Measurements from ENCODE around the gene UBFD1.
"Not testable (repeated sequence)": the region's sequence is repeated elsewhere in the genome, so short reads cannot be mapped to it uniquely, and the experiment has no call there.

The UBFD1 gene

DNA sequence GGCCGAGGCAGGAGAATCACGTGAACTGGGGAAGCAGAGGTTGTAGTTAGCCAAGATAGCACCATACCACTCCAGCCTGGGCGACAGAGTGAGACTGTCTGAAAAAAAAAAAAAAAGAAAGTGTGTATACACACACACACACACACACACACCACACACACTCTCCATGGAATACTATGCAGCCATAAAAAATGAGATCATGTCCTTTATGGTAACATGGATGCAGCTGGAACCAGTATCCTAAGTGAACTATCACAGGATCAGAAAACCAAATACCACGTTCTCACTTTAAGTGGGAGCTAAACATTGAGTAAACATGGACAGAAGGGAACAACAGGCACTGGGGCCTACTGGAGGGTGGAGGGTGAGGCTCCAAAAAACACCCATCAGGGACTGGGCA, 21.8 kb downstream of the UBFD1 start:
- no peaks in the 10 kb centered on the region for H3K27me3 ChIP-seq (ENCODE audit: insufficient read depth, poor library complexity, severe bottlenecking)
- H3K4me3 ChIP-seq (ENCODE audit: severe bottlenecking) = no peak overlapping the region
- no peak for TF ChIP-seq CTCF (IDR thresholded peaks at IDR 0.05; ENCODE audit: poor library complexity, severe bottlenecking)
- peaks cover 51% of the 10 kb centered on the region for H3K36me3 ChIP-seq (ENCODE audit: low read depth)
- H3K4me1 ChIP-seq (ENCODE audit: insufficient read depth, poor library complexity, severe bottlenecking) = no peaks in the 10 kb centered on the region
- DNase-seq (ENCODE audit: low spot score) = no peak
- no peak overlapping the region for H3K27ac ChIP-seq (ENCODE audit: poor library complexity, severe bottlenecking)
- ATAC-seq (ENCODE audit: low read depth) = no peak
- H3K9me3 ChIP-seq (ENCODE audit: severe bottlenecking) = no peaks in the 10 kb centered on the region

- H3K4me3 ChIP-seq (ENCODE audit: severe bottlenecking) = no peak overlapping the region
- H3K9me3 ChIP-seq (ENCODE audit: severe bottlenecking) = no peaks in the 10 kb centered on the region
- no peaks in the 10 kb centered on the region for H3K27me3 ChIP-seq (ENCODE audit: insufficient read depth, poor library complexity, severe bottlenecking)
- no peak for DNase-seq (ENCODE audit: low spot score)
- no peak overlapping the region for H3K27ac ChIP-seq (ENCODE audit: poor library complexity, severe bottlenecking)
- ATAC-seq (ENCODE audit: low read depth) = no peak
- H3K4me1 ChIP-seq (ENCODE audit: insufficient read depth, poor library complexity, severe bottlenecking) = no peaks in the 10 kb centered on the region
- no peak for TF ChIP-seq CTCF (IDR thresholded peaks at IDR 0.05; ENCODE audit: poor library complexity, severe bottlenecking)
- peaks cover 58% of the 10 kb centered on the region for H3K36me3 ChIP-seq (ENCODE audit: low read depth)
Observed at GRCh38 chr16:23580391-23580790, 22.9 kb downstream of the UBFD1 start.

- ATAC-seq (ENCODE audit: low read depth) = no peak
- no peak for TF ChIP-seq CTCF (IDR thresholded peaks at IDR 0.05; ENCODE audit: poor library complexity, severe bottlenecking)
- no peaks in the 10 kb centered on the region for H3K4me1 ChIP-seq (ENCODE audit: insufficient read depth, poor library complexity, severe bottlenecking)
- H3K4me3 ChIP-seq (ENCODE audit: severe bottlenecking) = no peak overlapping the region
- no peak overlapping the region for H3K27ac ChIP-seq (ENCODE audit: poor library complexity, severe bottlenecking)
- H3K27me3 ChIP-seq (ENCODE audit: insufficient read depth, poor library complexity, severe bottlenecking) = no peaks in the 10 kb centered on the region
- peaks cover 71% of the 10 kb centered on the region for H3K36me3 ChIP-seq (ENCODE audit: low read depth)
- no peak for DNase-seq (ENCODE audit: low spot score)
- no peaks in the 10 kb centered on the region for H3K9me3 ChIP-seq (ENCODE audit: severe bottlenecking)
Observed at GRCh38 chr16:23581764-23582163, 24.2 kb downstream of the UBFD1 start.

GRCh38 chr16:23583271-23583670, 25.7 kb downstream of the UBFD1 start:
- H3K36me3 ChIP-seq (ENCODE audit: low read depth) = peaks cover 77% of the 10 kb centered on the region
- not testable (repeated sequence) for ATAC-seq (ENCODE audit: low read depth)

GRCh38 chr16:23584186-23585076, 26.9 kb downstream of the UBFD1 start:
- Histone ChIP-seq H3K27me3 (ENCODE audit: insufficient read depth, poor library complexity, severe bottlenecking) (no peaks in the 10 kb centered on the region), H3K27ac (ENCODE audit: poor library complexity, severe bottlenecking) (no peak overlapping the region), H3K9me3 (ENCODE audit: severe bottlenecking) (no peaks in the 10 kb centered on the region), H3K36me3 (ENCODE audit: low read depth) (peaks cover 78% of the 10 kb centered on the region), H3K4me3 (ENCODE audit: severe bottlenecking) (no peak overlapping the region), H3K4me1 (ENCODE audit: insufficient read depth, poor library complexity, severe bottlenecking) (no peaks in the 10 kb centered on the region)
- no peak for TF ChIP-seq CTCF (IDR thresholded peaks at IDR 0.05; ENCODE audit: poor library complexity, severe bottlenecking)
- ATAC-seq (ENCODE audit: low read depth) (no peak), DNase-seq (ENCODE audit: low spot score) (no peak)

More at GRCh38 chr16:23583271-23583670, 25.7 kb downstream of the UBFD1 start:
- H3K27ac ChIP-seq (ENCODE audit: poor library complexity, severe bottlenecking); H3K9me3 ChIP-seq (ENCODE audit: severe bottlenecking); H3K4me3 ChIP-seq (ENCODE audit: severe bottlenecking); H3K27me3 ChIP-seq (ENCODE audit: insufficient read depth, poor library complexity, severe bottlenecking); DNase-seq (ENCODE audit: low spot score); H3K4me1 ChIP-seq (ENCODE audit: insufficient read depth, poor library complexity, severe bottlenecking): not testable (repeated sequence)
